Mononuclear cell (primary cell): Measurements from ENCODE around the gene SLC34A1. TPM values are rescaled to one million over a fixed set of nuclear protein-coding genes. Genes with fewer than 3 reads are reported as not detected.

Source experiments
- H3K27me3 ChIP-seq: 2 replicates; pipeline ENCODE4 v1.6.0; 2011; ENCODE audit warnings: low read length, control low read depth; ENCODE audit not compliant: insufficient read depth
- H3K4me1 ChIP-seq: 2 replicates; pipeline ENCODE4 v1.5.1; 2011; ENCODE audit warnings: mild to moderate bottlenecking, low read length, control low read depth; ENCODE audit not compliant: insufficient read depth
- H3K4me3 ChIP-seq: 2 replicates; pipeline ENCODE4 v1.5.1; 2011; ENCODE audit warnings: mild to moderate bottlenecking, low read length, moderate library complexity
- H3K9me3 ChIP-seq: 2 replicates; pipeline ENCODE4 v1.5.1; 2011; ENCODE audit warnings: low read depth, mild to moderate bottlenecking, control low read depth, low read length
- total RNA-seq: library from RNA; depleted of rRNA; stranded (reverse); fragments of >200 nt; gene quantifications from one replicate; pipeline ENCODE4 v1.2.3, GENCODE V29; 2012

Gene SLC34A1
- total RNA-seq, 1 donor, result 0.21 TPM

DNA sequence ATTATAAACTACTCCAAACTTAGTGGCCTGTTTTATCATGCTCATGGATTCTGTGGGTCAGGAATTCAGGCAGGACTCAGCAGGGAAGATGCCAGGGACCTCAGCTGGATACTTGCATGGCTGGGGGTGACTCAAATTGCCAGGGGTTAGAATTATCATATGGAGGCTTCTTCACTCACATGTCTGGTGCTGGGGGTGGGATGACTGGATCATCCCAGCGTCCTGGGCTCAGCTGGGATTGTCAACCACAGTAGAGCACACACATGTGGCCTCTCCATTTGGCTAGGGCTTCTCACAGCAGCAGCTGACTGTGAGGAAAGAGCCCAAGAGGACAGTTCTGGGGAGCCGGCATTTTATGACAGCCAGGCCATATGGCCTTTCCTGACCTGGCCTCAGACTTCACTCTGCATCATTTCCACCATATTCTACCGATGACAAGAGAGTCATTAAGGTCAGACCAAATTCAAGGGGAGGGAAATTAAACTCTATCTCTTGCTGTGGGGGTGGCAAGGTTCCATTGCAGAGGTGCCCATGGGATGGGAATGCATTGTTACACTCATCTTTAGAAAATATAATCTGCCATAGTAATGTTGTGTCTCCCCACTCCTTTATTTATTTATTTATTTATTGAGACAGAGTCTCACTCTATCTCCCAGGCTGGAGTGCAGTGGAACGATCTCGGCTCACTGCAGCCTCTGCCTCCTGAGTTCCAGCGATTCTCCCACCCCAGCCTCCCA lies 37.0 kb downstream of the SLC34A1 start:
- no peak overlapping the region for H3K4me3 ChIP-seq
- H3K9me3 ChIP-seq, result no peaks in the 10 kb centered on the region
- peaks cover 42% of the 10 kb centered on the region for H3K4me1 ChIP-seq
- H3K27me3 ChIP-seq, result no peaks in the 10 kb centered on the region

DNA sequence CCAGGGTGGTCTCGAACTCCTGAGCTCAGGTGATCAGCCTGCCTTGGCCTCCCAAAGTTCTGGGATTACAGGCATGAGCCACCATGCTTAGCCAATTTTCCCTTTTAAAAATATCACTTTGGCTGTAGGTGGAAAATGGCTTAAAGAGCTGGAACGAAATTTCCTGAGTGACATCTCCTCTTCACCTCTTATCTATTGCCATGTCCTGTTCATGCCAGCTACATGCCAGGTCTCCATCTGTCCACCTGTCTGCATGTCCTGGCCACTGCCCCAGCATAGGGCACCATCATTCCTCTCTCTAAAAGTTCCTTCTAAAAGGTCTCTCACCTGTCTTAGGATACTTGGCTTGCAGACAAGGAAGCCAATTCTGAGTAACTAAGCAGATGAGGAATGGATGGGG lies 39.4 kb downstream of the SLC34A1 start:
- peaks cover 43% of the 10 kb centered on the region for H3K4me1 ChIP-seq
- H3K4me3 ChIP-seq, result no peak overlapping the region
- H3K9me3 ChIP-seq, result no peaks in the 10 kb centered on the region
- H3K27me3 ChIP-seq, result no peaks in the 10 kb centered on the region

DNA sequence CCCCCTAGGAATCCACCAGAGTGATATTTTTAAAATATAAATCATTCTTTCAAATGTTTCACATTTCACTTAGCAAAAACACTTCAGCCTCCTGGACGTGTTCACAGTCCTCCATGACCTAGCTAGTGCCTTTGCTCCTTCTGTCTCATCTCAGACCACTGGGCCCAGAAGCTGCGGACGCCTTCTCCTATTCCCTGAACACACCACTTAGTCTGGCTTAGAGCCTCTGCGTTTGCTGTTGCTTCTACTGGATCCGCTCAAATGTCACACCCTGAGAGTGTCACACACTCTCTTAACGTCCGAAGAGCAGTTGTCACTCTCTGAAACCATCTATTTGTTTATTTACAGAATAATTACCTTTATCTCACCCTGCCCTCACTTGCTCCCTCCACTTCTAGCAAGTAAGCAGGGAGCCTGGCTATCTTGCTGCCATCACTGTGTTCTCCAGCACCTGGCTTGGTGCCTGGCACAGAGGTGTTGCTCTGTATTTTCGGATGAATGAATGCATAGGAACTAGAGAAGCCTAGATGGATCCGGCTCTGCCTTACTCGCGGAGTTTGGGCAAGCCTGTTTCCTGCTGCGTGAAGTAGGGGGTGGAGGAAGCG lies 41.1 kb downstream of the SLC34A1 start:
- no peaks in the 10 kb centered on the region for H3K27me3 ChIP-seq
- H3K9me3 ChIP-seq, result no peaks in the 10 kb centered on the region
- H3K4me1 ChIP-seq, result peaks cover 44% of the 10 kb centered on the region
- H3K4me3 ChIP-seq, result peak overlapping the region; percentile 33

DNA sequence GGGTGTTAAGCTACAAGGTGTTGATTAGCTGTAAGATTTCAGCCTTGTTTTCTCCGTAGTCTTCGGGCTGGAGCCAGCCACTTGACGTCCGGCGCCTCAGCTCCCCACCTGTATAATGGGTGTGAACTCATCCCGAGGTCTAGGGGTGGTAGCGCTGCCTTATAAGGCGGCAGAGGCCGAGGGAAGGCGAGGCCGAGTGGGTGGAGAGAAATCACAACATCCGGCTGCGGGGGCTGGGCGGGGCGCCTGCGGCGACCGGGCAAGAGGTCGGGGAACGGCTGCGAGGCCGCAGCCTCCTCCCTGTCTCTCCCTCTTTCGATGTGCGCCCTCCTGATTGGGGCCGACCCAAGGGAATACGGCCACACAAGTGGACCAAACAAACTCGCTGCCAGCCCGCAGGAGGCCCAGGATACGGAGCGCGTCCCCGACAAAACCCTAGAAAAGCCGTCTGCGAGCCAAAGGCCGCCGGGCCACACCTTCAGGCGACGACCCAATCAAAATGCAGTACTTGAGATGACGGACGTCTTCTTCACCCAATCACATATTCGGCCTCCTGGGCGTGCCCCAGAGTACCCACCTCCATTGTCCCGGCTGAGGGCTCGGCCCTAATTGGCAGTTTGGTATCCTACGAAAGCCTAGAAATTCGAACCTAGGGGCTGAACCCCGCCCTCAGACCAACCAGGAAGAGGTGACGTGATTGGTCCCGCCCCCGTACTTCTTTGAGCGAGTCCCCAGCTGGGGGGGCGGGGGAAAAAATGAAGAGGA lies 41.7 kb downstream of the SLC34A1 start:
- Histone ChIP-seq H3K9me3 (no peaks in the 10 kb centered on the region), H3K4me1 (peaks cover 51% of the 10 kb centered on the region), H3K4me3 (peak overlapping the region; percentile 33), H3K27me3 (no peaks in the 10 kb centered on the region)

DNA sequence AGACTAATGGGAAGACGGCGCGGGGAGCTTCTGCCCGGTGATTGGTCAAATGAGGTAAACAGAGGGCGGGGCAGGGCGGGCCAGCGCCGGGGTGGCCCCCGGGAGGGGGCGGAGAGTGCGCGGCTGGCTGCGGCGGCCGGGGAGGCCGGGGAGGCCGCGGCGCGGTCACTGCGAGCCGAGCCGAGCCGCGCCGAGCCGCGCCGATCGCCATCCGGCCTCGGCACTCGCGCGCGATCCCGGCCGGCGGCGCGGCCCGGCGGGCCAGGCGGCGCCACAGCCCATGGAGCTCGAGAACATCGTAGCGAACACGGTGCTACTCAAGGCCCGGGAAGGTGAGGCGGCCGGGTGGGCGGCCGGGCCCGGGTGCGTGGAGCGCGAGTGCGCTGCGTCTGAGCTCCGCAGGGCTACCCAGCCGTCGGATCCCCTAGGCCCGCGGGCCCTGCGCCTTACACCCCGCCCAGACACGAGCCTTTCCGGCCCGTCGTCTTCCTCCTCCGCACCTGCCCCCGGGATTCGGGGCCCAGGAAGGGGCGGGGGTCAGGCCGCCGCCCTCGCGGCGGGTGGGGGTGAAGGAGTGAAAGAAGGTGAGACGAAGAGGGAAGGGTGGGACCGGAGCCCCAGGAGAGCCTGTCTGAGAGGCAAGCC lies 42.5 kb downstream of the SLC34A1 start, which contains the start of gene GRK6:
GRK6 (plus strand) TSS at position 111 of the 645 bp plus-strand sequence; CDS start at position 281, 170 bp downstream.
- Histone ChIP-seq H3K4me3 (peak within 1 kb of the TSS; percentile 60), H3K9me3 (no peaks in the 10 kb centered on the region), H3K27me3 (no peaks in the 10 kb centered on the region), H3K4me1 (peaks cover 58% of the 10 kb centered on the region)

DNA sequence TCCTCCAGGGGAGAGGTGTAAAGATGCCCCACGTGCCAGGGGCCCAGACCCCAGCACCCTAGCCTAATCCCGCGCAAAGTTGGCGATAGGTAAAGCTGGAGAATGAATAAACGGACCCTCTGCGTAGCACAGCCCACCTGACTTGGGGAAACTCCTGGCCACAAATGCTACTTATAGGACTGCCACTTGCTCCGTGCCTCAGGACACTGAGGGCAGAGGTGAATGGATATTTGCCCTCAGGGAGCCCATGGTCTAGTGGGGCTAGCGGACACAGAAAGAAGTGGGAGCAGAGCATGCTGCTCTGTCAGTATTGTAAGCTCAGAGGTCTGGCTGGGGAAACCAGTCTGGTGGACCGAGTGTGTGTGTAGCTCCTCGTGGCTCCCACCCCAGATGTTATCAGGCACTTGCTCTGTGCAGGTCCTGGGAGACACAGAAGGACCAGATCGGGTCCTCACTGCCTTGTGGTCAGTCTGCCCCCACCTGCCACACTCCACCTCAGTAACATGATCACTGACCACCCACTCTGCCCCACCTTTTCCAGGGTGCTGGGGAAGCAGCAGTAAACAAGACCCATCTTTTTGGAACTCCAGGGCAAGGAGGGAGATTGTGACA lies 43.1 kb downstream of the SLC34A1 start:
- H3K4me1 ChIP-seq, result peaks cover 64% of the 10 kb centered on the region
- no peaks in the 10 kb centered on the region for H3K27me3 ChIP-seq
- no peaks in the 10 kb centered on the region for H3K9me3 ChIP-seq
- peak overlapping the region; percentile 60 for H3K4me3 ChIP-seq

DNA sequence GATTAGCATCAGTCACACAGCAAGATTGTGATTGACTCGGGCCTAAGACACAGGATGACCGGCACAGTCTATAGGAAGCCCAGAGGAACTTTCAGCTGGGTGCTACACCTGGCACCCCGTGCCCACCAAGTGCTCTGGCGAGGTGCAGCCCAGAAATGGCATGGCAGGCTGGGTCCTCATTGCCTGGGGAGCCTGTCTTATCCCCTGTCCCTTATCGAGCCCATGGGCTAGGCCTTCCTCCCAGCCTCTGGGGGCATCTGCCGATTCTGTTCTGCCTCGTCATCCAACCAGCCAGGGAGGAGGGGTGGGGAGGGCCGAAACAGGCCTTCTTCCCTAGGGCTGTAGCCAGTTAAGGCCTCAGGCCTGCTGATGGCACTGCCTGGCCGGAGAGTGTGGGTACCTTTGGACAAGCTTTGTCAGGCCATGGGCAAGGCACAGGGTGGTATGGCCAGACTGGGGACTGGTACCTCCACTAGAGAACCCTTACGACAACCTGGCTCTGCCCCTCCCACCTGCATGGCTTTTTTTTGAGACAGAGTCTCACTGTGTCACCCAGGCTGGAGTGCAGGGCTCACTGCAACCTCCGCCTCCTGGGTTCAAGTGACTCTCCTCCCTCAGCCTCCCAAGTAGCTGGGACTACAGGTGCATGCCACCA lies 43.8 kb downstream of the SLC34A1 start:
- Histone ChIP-seq H3K4me1 (peaks cover 71% of the 10 kb centered on the region), H3K4me3 (peak overlapping the region; percentile 60), H3K9me3 (no peaks in the 10 kb centered on the region), H3K27me3 (no peaks in the 10 kb centered on the region)

DNA sequence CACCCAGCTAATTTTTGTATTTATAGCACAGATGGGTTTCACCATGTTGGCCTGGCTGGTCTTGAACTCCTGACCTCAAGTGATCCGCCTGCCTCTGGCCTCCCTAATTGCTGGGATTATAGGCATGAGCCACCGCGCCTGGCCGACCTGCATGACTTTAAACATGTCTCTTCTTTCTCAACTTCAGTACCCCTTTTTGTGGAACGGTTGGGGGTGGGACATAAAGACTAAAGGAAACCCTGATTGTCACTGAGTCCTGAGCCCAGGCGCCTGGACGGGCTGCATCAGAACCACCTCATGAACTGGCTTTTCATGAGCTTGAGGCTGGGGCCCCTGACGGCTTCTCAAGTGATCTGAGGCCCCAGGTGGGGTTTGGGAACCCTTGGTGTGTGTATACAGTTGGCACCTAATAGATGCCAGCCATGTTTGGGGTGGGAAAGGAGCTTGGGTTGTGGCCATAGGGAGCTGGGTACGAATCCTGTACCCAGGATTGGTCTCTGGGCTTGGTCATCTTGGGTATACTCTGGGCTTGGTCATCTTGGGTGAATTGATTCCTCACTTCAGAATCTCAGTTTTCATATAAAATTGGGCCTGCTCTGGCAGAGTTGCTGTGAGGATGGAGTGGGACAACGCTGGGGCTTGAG lies 44.5 kb downstream of the SLC34A1 start:
- no peaks in the 10 kb centered on the region for H3K9me3 ChIP-seq
- H3K4me3 ChIP-seq, result peak overlapping the region; percentile 60
- peaks cover 78% of the 10 kb centered on the region for H3K4me1 ChIP-seq
- no peaks in the 10 kb centered on the region for H3K27me3 ChIP-seq

DNA sequence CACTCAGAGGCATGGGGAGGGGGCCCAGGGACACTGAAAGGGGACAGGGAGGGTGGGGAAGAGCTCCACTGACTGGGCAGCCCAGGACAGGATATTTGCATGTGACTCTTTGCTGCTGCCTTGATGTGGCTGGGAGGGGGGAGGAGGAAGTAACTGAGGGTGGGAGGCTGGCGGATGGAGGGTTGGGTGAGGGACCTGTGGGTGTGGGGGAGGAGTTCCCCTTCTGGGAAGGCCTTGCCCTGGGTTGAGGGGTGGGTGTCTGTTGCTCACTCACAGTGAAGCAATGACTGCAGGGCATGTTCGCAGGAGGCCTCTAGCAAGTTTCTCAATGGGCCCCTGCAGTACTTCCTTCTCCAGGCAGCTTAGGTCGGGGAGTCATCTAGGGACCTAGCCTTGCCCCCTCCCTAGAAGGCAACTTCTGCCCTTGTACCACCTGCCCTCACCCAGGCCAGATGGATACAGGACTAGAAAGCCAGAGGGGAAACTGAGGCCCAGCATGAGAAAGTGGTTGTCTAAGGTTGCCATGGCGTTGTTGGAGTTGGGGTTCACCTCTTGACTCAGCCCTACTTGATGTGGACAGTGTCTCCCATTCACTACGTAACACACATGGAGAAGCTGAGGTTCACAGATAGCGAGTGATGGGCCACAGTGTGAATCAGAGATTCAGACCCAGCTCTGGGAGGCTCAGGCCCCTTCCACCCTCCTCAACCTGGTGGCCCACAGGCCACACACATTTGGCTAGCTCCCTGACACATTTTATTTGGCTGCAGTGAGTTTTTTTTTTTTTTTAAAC lies 45.2 kb downstream of the SLC34A1 start:
- peak overlapping the region; percentile 60 for H3K4me3 ChIP-seq
- no peaks in the 10 kb centered on the region for H3K9me3 ChIP-seq
- peaks cover 85% of the 10 kb centered on the region for H3K4me1 ChIP-seq
- no peaks in the 10 kb centered on the region for H3K27me3 ChIP-seq

DNA sequence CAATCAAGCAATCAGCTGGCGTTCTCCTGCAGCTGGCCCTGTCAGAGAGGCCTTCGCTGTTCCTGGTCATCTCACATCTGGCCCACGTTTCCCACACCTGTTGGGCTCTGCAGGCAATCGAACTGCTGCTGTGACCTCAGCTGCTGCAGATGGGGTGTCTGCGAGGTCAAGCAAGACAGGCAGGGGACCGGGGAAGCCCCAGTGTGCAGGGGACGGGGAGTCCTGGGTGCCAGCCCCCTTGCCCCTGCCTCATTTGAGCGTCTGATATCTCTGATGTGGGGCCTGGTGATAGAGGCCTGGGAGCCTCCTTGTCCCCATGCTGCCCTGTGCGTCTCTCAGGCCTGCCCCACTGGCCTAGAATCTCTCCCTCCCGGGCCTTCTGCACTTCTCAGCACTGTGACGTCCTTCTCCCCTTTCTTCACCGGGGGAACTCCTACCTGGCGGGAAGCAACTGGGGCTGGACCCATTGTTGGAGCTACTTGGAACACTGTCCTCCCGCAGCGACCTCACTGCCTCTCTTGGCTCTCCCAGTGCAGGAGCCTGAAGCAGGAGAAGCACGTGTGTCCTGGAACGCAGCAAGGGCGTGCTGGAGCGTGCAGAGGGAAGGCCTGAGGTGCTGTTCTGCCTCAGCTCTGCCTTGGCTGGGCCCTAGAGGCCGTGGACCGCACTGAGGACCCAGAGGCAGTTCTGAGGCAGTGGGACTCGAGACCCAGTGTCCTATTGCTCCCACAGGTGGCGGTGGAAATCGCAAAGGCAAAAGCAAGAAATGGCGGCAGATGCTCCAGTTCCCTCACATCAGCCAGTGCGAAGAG lies 46.1 kb downstream of the SLC34A1 start:
- H3K27me3 ChIP-seq, result no peaks in the 10 kb centered on the region
- no peak overlapping the region for H3K4me3 ChIP-seq
- H3K9me3 ChIP-seq, result no peaks in the 10 kb centered on the region
- peaks cover 88% of the 10 kb centered on the region for H3K4me1 ChIP-seq

DNA sequence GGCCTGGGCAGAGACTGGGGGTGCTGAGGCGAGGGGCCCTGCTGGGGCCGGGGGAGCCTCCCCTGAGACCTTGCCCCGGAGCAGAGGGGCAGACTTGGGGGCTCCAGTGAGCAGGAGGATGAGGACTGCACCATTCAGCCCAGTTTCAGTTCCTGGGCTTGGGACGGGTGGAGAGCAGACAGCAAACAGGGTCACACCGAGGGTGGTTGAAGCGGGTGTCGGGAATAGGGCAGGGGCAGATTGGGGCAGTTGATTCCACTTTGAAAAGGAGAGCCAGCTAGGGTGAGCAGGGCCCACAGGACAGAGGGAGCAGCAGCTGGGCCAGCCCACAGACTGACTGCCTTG lies 46.7 kb downstream of the SLC34A1 start:
- Histone ChIP-seq H3K4me1 (peaks cover 86% of the 10 kb centered on the region), H3K9me3 (no peaks in the 10 kb centered on the region), H3K27me3 (no peaks in the 10 kb centered on the region), H3K4me3 (no peak overlapping the region)

DNA sequence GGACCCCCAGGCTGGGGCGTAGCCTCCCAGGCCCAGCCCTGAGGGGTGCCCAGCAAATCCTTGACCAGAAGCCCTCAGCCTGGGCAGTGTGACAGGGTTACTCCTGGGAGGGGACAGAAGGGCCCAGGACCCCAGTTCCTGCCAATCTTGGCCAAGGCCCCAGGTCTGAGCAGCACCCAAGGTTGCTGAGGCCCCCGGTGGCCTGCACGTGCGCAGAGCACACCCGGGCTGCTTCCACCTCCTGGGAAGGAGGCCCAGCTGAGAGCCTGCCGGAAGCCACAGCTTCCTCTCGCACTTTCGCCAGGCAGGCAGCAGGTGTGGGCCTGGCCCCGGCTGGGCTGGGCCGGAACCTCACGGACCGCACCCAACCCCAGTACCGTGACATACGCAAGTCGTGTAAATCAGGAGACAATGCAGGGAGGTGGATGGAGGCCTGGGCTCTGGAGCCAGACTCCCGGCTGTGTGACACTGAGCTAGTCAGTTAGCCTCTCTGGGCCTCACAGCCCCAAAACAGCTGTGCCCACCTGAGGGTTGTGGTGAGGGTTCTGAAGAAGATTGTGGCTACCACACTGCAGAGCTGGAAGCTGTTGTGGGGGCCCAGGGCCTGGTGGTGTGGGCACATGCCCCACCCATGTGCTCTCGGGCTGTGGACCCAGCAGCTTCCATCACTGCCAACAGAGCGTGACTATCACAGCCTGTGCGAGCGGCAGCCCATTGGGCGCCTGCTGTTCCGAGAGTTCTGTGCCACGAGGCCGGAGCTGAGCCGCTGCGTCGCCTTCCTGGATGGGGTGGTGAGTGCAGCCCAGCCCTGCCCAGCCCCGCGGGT lies 47.3 kb downstream of the SLC34A1 start:
- Histone ChIP-seq H3K27me3 (no peaks in the 10 kb centered on the region), H3K9me3 (no peaks in the 10 kb centered on the region), H3K4me1 (peaks cover 89% of the 10 kb centered on the region), H3K4me3 (peak overlapping the region; percentile 1)
